ENCODE results near the gene CDC20B.
"Not testable (repeated sequence)": the region's sequence is repeated elsewhere in the genome, so short reads cannot be mapped to it uniquely, and the experiment has no call there.

The CDC20B gene

GRCh38 chr5:55104036-55104772 lies 68.8 kb downstream of the CDC20B start:
- DNase-seq (ENCODE audit: low read depth): no peak

DNA sequence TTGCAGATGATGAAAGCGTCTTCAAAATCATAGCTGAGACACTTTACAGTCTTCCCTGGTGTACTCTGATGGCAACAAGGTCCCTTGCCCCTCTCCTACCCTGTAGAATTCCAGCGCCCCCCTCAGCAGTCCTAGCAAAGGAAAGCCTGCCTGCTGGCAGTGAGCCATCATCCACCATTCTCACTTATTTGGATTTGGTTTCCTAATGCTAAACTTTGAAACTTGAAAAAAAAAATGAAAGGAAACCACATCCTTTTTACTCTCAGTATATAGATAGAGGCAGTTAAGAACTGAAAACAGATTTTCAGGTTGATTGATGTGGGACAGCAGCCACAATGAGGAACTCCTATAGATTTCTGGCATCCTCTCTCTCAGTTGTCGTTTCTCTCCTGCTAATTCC lies 70.6 kb downstream of the CDC20B start, which contains the start of gene GZMA:
Gene GZMA, plus strand, starts transcription at position 299 of the 400 bp plus-strand sequence. Its CDS starts 37 bp downstream, at position 336.
- no peak for DNase-seq (ENCODE audit: low read depth)

- no peak for DNase-seq (ENCODE audit: low read depth)
These were observed 71.3 kb downstream of the CDC20B start for GRCh38 chr5:55101556-55102276.

DNA sequence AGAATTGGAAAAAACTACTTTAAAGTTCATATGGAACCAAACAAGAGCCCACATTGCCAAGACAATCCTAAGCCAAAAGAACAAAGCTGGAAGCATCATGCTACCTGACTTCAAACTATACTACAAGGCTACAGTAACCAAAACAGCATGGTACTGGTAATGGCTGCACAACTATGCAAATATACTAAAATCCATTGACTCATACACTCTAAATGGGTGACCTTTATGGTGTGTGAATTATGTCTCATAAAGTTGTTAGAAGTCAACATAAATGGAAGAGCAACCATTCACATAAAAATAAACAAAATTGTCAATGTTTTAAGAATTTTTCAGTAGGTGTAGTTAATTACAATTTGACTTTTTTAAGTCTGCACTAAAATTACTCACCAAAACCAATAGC lies 71.8 kb downstream of the CDC20B start:
- DNase-seq (ENCODE audit: low read depth): not testable (repeated sequence)

DNA sequence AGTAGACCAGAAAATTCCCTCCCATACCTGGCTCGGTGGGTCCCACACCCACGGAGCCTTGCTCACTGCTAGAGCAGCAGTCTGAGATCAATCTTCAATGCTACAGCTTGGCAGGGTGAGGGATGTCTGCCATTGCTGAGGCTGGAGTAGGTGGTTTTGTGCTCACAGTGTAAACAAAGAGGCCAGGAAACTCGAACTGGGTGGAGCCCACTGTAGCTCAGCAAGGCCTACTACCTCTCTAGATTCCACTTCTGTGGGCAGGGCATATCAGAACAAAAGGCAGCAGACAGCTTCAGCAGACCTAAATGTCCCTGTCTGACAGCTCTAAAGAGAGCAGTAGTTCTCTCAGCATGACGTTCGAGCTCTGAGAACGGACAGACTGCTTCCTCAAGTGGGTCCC lies 76.1 kb downstream of the CDC20B start:
- DNase-seq (ENCODE audit: low read depth): peak; percentile 41

- DNase-seq (ENCODE audit: low read depth): no peak
These were observed 76.8 kb downstream of the CDC20B start for GRCh38 chr5:55096182-55096581.

- not testable (repeated sequence) for DNase-seq (ENCODE audit: low read depth)
These were observed 82.0 kb downstream of the CDC20B start for GRCh38 chr5:55091011-55091410.

GRCh38 chr5:55089301-55089700 lies 83.7 kb downstream of the CDC20B start:
- DNase-seq (ENCODE audit: low read depth): not testable (repeated sequence)

DNA sequence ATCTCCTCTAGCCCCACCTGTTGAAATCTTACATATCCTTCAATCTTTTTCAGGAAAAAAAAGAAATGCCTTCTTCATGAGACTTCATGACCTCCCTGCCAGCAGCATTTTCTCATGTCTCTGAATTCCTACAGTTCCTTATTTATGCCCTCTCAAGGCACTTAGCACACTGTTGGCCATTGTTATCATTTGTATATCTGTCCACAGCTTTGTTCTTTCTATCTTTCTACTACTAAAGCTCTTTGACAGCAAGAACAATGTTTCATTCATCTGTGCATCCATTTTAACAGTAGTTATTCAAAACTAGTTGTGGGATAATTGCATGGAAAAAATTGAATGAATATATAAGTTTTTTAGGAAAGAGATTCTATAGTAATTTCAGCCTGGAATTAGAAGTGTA lies 91.4 kb downstream of the CDC20B start:
- DNase-seq (ENCODE audit: low read depth): no peak

GRCh38 chr5:55073211-55073610 lies 99.8 kb downstream of the CDC20B start:
- no peak for DNase-seq (ENCODE audit: low read depth)

DNA sequence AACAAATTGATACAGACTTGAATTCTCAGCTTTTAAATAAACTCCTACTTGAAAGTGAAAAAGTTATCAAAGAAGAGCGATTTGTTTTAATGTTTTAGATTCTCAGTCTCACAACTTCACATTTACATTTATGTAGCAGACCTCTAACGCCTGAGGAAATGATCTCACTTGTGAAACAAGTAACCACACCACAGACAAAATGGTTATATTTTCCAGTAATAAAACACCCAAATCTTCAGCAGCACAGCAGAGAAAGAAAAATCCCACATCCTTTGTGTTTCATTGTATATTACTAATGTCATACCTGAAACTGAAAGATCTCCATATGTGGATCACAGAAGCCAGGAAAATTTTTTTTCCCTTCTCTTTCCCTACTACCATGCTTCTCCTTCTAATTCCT lies 100.3 kb downstream of the CDC20B start:
- no peak for DNase-seq (ENCODE audit: low read depth)

GRCh38 chr5:55071413-55071812 lies 101.6 kb downstream of the CDC20B start:
- DNase-seq (ENCODE audit: low read depth): no peak

GRCh38 chr5:55070968-55071367 lies 102.0 kb downstream of the CDC20B start:
- DNase-seq (ENCODE audit: low read depth): no peak

- no peak for DNase-seq (ENCODE audit: low read depth)
These were observed 106.7 kb downstream of the CDC20B start for GRCh38 chr5:55066277-55066676.

DNA sequence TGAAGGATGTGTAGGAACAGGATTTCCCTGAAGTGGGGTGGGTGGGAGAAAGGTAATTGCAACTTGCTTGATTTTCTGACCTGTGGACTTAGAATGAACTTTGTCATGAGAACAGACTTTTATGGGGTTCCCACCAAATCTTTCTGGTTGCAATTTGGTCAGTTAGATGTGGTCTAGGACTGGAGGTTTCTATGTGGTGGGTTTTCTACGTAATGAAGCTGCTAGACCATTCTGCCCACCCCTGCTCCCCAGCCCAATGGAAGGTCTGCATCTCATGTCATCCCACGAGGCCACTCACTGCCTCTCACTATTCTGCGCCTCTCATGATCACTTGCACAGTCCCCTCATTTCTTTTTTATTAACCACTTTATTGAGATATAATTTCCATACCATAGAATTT lies 108.5 kb downstream of the CDC20B start:
- no peak for DNase-seq (ENCODE audit: low read depth)

DNA sequence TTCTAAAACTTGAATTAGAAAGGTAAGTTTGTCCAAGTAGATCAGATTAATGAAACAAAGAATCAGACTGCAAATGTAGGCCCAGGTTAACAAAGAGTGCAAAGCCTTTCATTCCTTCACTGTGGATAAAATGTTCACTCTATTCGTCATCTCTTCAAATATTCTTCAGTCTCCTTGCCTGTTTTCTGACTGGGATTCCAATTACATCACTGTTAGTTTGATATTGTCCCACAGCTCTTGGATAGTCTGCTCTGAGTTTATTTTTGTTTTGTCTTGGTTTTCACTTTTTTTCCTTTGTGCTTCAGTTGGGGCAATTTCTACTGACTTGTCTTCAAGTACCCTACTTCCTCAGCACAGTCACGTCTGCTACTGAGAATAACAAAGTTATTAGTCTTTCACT lies 109.1 kb downstream of the CDC20B start:
- no peak for DNase-seq (ENCODE audit: low read depth)

DNA sequence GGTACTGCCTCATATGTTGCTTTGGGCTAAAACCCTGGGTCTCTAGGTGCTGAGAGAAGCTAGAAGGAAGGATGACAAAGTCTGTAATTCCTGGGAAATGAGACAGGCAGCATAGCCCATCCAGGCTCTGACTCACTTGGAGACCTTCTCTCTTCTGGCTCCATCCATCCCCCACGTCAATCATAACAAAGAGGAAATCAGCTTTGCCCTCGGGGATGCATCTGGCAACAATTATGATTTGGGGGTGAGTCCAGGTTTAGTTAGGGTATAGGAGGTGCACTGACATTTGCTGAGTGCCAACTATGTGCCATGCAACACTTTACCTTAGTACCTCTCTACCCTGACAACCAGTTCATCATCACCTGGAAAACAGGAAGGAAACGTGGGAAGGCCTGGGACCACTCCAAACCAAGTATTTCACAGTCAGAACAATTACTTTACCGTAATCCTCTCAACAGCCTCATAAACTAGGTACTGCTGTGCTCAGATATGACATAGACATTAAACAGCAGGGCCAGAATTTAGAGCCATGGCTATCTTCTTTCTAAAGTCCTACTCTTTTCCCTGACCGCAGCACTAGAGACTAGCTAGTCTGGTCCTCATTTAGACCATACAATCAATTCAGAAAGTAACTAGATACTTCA lies 109.6 kb downstream of the CDC20B start:
- no peak for DNase-seq (ENCODE audit: low read depth)

Data from activated T-helper 1 cell treated with Interleukin-2 at 50 U/mL for 16 hours (primary cell).